Erythroblast (primary cell): Measurements from ENCODE around the gene CACNA2D1.
A peak's percentile ranks its signal among the peaks of the same experiment; 100 is the strongest.

Experiments
- DNase-seq, 2 experiments: peaks; one replicate each; lab custom pipeline; 2025; lab: John Stamatoyannopoulos, UW
- GATA1 ChIP-seq: IDR thresholded peaks from 2 replicates; pipeline ENCODE4 v1.6.1; 2011; ENCODE audit warnings: low read depth, mild to moderate bottlenecking, control low read depth, low read length, moderate library complexity
- POLR2A ChIP-seq: IDR thresholded peaks from 2 replicates; pipeline ENCODE4 v1.6.1; 2011; ENCODE audit warnings: mild to moderate bottlenecking, low read length

CACNA2D1 gene

DNA sequence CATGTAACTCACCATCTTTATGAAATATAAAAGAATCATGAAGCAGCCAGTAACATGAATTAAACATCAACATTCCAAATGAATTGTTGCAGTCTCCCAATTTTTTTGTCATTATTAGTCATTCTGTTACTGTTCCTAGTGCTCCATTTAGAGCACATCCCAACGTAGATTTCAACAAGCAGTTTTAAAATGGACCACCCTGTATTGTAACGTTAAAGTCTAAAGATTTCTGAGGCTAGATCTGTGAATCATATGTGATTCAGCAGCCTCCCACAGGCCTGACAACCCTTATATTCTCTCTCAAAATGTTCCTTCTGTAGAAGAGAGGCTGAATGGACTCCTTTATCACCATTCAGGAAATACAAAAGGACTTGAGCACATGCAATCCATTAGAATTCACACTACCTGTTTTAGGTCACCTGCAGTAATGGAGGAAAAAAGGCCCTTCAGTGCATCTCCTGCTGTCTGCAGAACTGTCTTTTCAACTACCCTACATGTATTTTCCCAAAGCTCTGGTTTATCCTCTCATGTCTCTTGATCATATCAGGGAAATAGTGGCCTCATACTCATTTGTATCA, 81.4 kb downstream of the CACNA2D1 start:
- no peak for DNase-seq
- TF ChIP-seq GATA1 (no peak), POLR2A (no peak)

DNA sequence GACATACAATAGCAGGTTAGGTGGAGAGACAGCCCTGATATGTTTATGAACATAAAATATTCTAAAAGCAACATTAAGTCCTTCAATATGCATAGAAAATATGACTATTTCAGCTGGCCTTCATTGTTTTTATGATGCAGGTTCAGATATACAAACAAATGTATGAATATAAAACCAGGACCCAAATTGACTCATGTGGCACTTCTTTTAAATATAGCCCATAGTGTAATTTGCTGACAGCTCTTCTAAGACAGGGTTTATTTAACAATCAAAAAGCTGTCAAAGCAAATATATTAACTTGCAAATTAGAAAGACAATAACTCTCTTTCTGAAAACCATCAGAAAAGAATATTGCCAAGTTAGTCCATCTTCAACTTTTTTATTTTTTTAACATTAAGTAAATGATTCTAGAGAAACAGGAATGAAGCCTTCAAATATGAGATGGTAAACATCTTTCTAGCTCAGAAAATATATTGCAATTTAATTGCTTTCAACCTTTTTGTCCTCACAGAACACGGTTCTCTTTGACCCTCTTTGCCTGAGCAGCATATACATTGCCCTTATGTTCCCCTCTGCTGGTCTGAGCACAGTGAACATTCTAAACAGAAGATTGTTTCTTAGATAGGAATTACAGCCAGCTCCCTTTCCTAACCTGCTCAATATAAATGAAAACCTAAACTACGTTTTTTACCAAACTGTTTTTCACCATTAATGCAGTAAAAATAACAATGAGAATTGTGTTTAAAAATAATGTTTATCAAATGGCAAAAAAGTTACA, 82.8 kb downstream of the CACNA2D1 start:
- TF ChIP-seq POLR2A (no peak), GATA1 (no peak)
- DNase-seq = no peak

- no peak for TF ChIP-seq POLR2A
- no peak for TF ChIP-seq GATA1
These were observed 84.2 kb downstream of the CACNA2D1 start for GRCh38 chr7:82359426-82359825.

GRCh38 chr7:82358923-82359322, 84.7 kb downstream of the CACNA2D1 start:
- DNase-seq = no peak
- no peak for TF ChIP-seq POLR2A
- no peak for TF ChIP-seq GATA1

More at GRCh38 chr7:82359426-82359825, 84.2 kb downstream of the CACNA2D1 start:
- no peak for DNase-seq

DNA sequence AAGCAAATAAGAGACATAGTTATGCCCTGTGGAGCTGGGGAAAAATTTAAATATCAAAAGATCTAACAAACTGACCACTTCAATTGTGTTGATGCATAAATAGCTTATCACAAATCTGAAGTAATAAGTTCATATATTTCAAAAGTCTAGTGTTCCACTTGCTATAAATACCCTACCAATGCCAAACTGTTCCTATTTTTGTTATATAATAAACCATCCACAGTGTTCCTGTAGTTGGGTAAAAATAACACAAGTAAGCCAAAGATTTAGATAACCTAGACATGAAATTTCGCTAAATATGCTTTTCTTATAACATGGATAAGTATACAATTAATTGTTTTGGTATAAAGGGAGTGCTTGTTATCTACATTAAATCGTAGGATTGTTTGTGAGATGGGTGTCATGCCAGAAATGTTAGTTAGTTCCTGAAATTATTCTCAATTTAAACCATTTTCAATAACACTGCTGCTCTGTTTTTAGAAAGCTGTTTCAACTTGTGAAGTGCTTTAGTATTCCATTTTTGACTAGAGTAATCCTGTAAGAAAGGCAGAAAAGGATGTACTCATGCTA, 85.5 kb downstream of the CACNA2D1 start:
- TF ChIP-seq GATA1 = no peak
- DNase-seq = no peak

GRCh38 chr7:82348251-82348650, 95.3 kb downstream of the CACNA2D1 start:
- TF ChIP-seq GATA1 = no peak
- TF ChIP-seq POLR2A = no peak
- no peak for DNase-seq

DNA sequence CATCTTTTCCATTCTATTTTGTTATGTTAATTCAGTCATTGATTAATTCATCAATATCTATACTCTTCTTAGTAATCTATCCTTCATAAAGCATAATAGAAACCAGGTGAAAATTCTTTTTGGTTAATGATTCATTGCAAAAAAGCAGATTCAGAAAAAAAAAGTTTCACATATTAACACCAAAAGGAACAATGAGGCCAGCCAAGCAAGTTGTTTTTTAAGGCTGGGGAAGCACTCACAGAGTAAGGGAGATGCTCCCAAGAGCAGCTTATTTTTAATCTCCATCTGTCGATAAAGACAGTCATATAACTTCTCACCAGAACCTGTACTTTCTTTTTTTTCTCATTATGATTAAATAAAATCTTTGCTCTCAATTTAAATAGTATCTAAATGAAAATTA, 95.8 kb downstream of the CACNA2D1 start:
- DNase-seq = no peak
- TF ChIP-seq GATA1 (no peak), POLR2A (no peak)

GRCh38 chr7:82345886-82346285, 97.7 kb downstream of the CACNA2D1 start:
- no peak for DNase-seq
- no peak for TF ChIP-seq POLR2A
- no peak for TF ChIP-seq GATA1

- TF ChIP-seq POLR2A (no peak), GATA1 (no peak)
- no peak for DNase-seq
These were observed 99.9 kb downstream of the CACNA2D1 start for GRCh38 chr7:82343716-82344115.

GRCh38 chr7:82339958-82340357, 103.6 kb downstream of the CACNA2D1 start:
- no peak for TF ChIP-seq GATA1
- TF ChIP-seq POLR2A = no peak
- no peak for DNase-seq

DNA sequence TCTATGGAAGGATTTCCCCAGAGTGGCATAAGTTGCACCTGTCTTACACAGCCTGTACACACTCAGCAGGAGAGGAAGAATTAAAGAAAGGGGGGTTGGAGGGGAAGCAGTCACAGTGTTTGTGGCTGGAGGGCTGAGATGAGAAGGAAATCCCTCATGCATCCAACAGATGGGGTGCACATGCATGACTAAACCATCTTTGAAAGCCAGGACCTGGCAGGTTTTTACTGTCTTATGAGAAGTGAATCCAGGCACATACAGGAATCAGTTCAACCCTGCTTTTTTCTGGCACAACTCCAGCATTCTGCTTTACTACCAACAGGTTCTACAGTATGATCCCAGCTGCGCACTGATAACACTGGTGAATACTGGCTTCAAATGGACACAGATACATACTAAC, 107.7 kb downstream of the CACNA2D1 start:
- peak; percentile 2 to 12 for DNase-seq
- TF ChIP-seq GATA1 (no peak), POLR2A (no peak)

- TF ChIP-seq POLR2A (no peak), GATA1 (no peak)
- no peak for DNase-seq
These were observed 108.6 kb downstream of the CACNA2D1 start for GRCh38 chr7:82335001-82335400.

DNA sequence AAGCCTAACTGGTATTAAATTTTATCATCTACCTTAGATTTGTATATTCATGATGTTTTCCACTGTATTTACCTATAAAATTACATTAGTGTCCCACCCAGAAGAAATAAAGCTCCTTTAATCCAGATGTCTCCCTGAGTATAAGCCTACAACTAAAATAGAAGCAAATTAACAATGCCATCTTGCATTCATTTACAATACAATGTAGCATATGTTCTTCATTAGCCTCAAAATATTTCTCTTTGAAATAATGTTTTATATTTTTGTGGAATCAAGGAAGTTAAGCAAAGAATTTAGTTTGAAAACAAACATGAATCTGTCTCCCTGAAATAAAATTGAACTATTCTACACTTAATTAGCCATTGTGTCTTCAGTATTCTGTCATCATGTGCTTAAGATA, 112.3 kb downstream of the CACNA2D1 start:
- no peak for DNase-seq
- TF ChIP-seq GATA1 = no peak
- TF ChIP-seq POLR2A = no peak

GRCh38 chr7:82330706-82331215, 112.8 kb downstream of the CACNA2D1 start:
- no peak for DNase-seq
- TF ChIP-seq GATA1 (no peak), POLR2A (no peak)
